ENCODE measurements around the gene SMIM43.
"Not testable (repeated sequence)": the region's sequence is repeated elsewhere in the genome, so short reads cannot be mapped to it uniquely, and the experiment has no call there.

The SMIM43 gene

GRCh38 chr4:121783210-121783609 is 18.2 kb upstream of the SMIM43 start:
- DNase-seq (ENCODE audit: low read depth): no peak

GRCh38 chr4:121778991-121779628 is 14.1 kb upstream of the SMIM43 start:
- DNase-seq (ENCODE audit: low read depth): no peak

- DNase-seq (ENCODE audit: low read depth): no peak
Observed at GRCh38 chr4:121777625-121778024, 12.7 kb upstream of the SMIM43 start.

GRCh38 chr4:121776610-121777401 is 11.8 kb upstream of the SMIM43 start:
- no peak for DNase-seq (ENCODE audit: low read depth)

- no peak for DNase-seq (ENCODE audit: low read depth)
Observed at GRCh38 chr4:121773883-121774282, 8.9 kb upstream of the SMIM43 start.

GRCh38 chr4:121771869-121772268 is 6.9 kb upstream of the SMIM43 start:
- no peak for DNase-seq (ENCODE audit: low read depth)

GRCh38 chr4:121769341-121769740 is 4.4 kb upstream of the SMIM43 start:
- no peak for DNase-seq (ENCODE audit: low read depth)

- no peak for DNase-seq (ENCODE audit: low read depth)
Observed at GRCh38 chr4:121767166-121767565, 2.2 kb upstream of the SMIM43 start.

GRCh38 chr4:121765971-121766538 is 1.1 kb upstream of the SMIM43 start:
- no peak for DNase-seq (ENCODE audit: low read depth)

GRCh38 chr4:121765368-121765705 is 373 bp upstream of the SMIM43 start:
- no peak for DNase-seq (ENCODE audit: low read depth)

- DNase-seq (ENCODE audit: low read depth): no peak
Observed at GRCh38 chr4:121764303-121764701, 662 bp downstream of the SMIM43 start.

- DNase-seq (ENCODE audit: low read depth): no peak
Observed at GRCh38 chr4:121760205-121760604, 4.8 kb downstream of the SMIM43 start.

- DNase-seq (ENCODE audit: low read depth): no peak
Observed at GRCh38 chr4:121758925-121759568, 5.9 kb downstream of the SMIM43 start.

- not testable (repeated sequence) for DNase-seq (ENCODE audit: low read depth)
Observed at GRCh38 chr4:121752142-121752541, 12.8 kb downstream of the SMIM43 start.

- DNase-seq (ENCODE audit: low read depth): no peak
Observed at GRCh38 chr4:121749225-121749624, 15.7 kb downstream of the SMIM43 start.

- no peak for DNase-seq (ENCODE audit: low read depth)
Observed at GRCh38 chr4:121742794-121743193, 22.2 kb downstream of the SMIM43 start.

- DNase-seq (ENCODE audit: low read depth): no peak
Observed at GRCh38 chr4:121741751-121742150, 23.2 kb downstream of the SMIM43 start.

GRCh38 chr4:121740796-121741409 is 24.1 kb downstream of the SMIM43 start:
- no peak for DNase-seq (ENCODE audit: low read depth)

GRCh38 chr4:121739575-121739974 is 25.4 kb downstream of the SMIM43 start:
- DNase-seq (ENCODE audit: low read depth): no peak

GRCh38 chr4:121738780-121739535 is 26.0 kb downstream of the SMIM43 start:
- no peak for DNase-seq (ENCODE audit: low read depth)

GRCh38 chr4:121737846-121738554 is 27.0 kb downstream of the SMIM43 start:
- no peak for DNase-seq (ENCODE audit: low read depth)
